K562 (cell line): Measurements from ENCODE around the gene LYAR. TPM values are rescaled to one million over a fixed set of nuclear protein-coding genes. Genes with fewer than 3 reads are reported as not detected.

ENCODE experiments used
- AFF1 ChIP-seq, 2 experiments: fragments of 450-650 bp; IDR thresholded peaks; 2 replicates each; pipeline ENCODE4 v1.6.1; 2018; ENCODE audit warnings: mild to moderate bottlenecking in 2 of 2, low read depth in 1 of 2; ENCODE audit not compliant: partially characterized antibody in 2 of 2
- CBFA2T3 ChIP-seq: fragments of 450-650 bp; IDR thresholded peaks from 2 replicates; pipeline ENCODE4 v1.6.1; 2017
- DDX20 ChIP-seq: fragments of 450-650 bp; IDR thresholded peaks from 2 replicates; pipeline ENCODE4 v1.6.1; 2016; ENCODE audit warnings: missing genetic modification characterization, low read depth, mild to moderate bottlenecking, missing compliant biosample characterization, moderate library complexity
- FOXA3 ChIP-seq, 2 experiments: fragments of 450-650 bp in 1 of 2; sonication (generic) in 1 of 2; formaldehyde crosslinking; IDR thresholded peaks in 1 of 2; conservative IDR thresholded peaks in 1 of 2; 2 replicates each; pipeline versions ENCODE4 v1.4.0 to v1.8.0; 2020 to 2022; ENCODE audit warnings: mild to moderate bottlenecking in 2 of 2, missing genetic modification reagents in 1 of 2
- FOXJ3 ChIP-seq: sonication (generic); formaldehyde crosslinking; IDR thresholded peaks from 2 replicates; pipeline ENCODE4 v1.4.0; 2020; ENCODE audit warnings: mild to moderate bottlenecking, missing genetic modification reagents
- FOXM1 ChIP-seq, 2 experiments: fragments of 450-650 bp in 1 of 2; sonication (generic) in 1 of 2; formaldehyde crosslinking in 1 of 2; IDR thresholded peaks; 2 replicates each; pipeline versions ENCODE4 v1.6.1 to v1.9.0; 2017 to 2022; ENCODE audit warnings: low read depth in 2 of 2, mild to moderate bottlenecking in 2 of 2, missing genetic modification reagents in 1 of 2, moderate library complexity in 1 of 2
- GATAD2A ChIP-seq: fragments of 450-650 bp; IDR thresholded peaks from 2 replicates; pipeline ENCODE4 v1.6.1; 2017
- PHB ChIP-seq: fragments of 250-450 bp; sonication (Bioruptor Pico); IDR thresholded peaks from 2 replicates; pipeline ENCODE4 v1.5.0; 2021
- RFX5 ChIP-seq: IDR thresholded peaks from 2 replicates; pipeline ENCODE4 v1.6.1; 2011; ENCODE audit warnings: low read depth, mild to moderate bottlenecking, improper control_type of control experiment, low read length
- SMARCA4 ChIP-seq: fragments of 450-650 bp; IDR thresholded peaks from 2 replicates; pipeline ENCODE4 v1.6.1; 2016
- SNIP1 ChIP-seq: fragments of 450-650 bp; IDR thresholded peaks from 2 replicates; pipeline ENCODE4 v1.7.1; 2017; ENCODE audit warnings: low read depth, mild to moderate bottlenecking
- TFAP4 ChIP-seq: sonication (generic); formaldehyde crosslinking; IDR thresholded peaks from 2 replicates; pipeline ENCODE4 v1.8.0; 2022; ENCODE audit warnings: missing genetic modification reagents, mild to moderate bottlenecking, moderate library complexity, borderline replicate concordance
- TGIF2 ChIP-seq: sonication (generic); formaldehyde crosslinking; IDR thresholded peaks from 2 replicates; pipeline ENCODE4 v1.8.1; 2022; ENCODE audit warnings: mild to moderate bottlenecking, missing genetic modification reagents, moderate library complexity
- ZFP1 ChIP-seq: fragments of 450-650 bp; formaldehyde crosslinking; IDR thresholded peaks from 2 replicates; pipeline ENCODE4 v1.4.0; 2020; ENCODE audit warnings: mild to moderate bottlenecking, mixed read lengths
- ZNF232 ChIP-seq: sonication (generic); formaldehyde crosslinking; IDR thresholded peaks from 2 replicates; pipeline ENCODE4 v1.8.0; 2022; ENCODE audit warnings: mild to moderate bottlenecking, missing genetic modification reagents
- ZNF3 ChIP-seq: fragments of 250-450 bp; sonication (Bioruptor Pico); IDR thresholded peaks from 2 replicates; pipeline ENCODE4 v1.5.0; 2021; ENCODE audit warnings: mild to moderate bottlenecking, moderate library complexity
- ZZZ3 ChIP-seq: fragments of 450-650 bp; IDR thresholded peaks from 2 replicates; pipeline ENCODE4 v1.6.1; 2016; ENCODE audit warnings: antibody characterized with exemption, mild to moderate bottlenecking, moderate library complexity
- polyA plus RNA-seq, 8 experiments: library from polyadenylated mRNA; depleted of rRNA in 4 of 8; stranded (reverse) in 5 of 8; unstranded in 3 of 8; fragments of >200 nt; fragmentation: Nextera tagmentation in 2 of 8; fragmentation: Illumina TruSeq in 1 of 8; extraction: Ambion mirVana in 2 of 8; extraction: Trizol in 1 of 8; gene quantifications; 2 replicates each; pipeline versions ENCODE4 v1.2.1 to v1.2.3, GENCODE V29; 2011 to 2014; ENCODE audit warnings: inconsistent platforms in 1 of 8, missing spikeins in 1 of 8
- total RNA-seq, 7 experiments: library from RNA; depleted of rRNA in 6 of 7; stranded (reverse); fragments of >200 nt in 6 of 7; fragmentation: Illumina TruSeq in 2 of 7; extraction: Trizol in 2 of 7; gene quantifications; 2 replicates each; pipeline versions ENCODE4 v1.2.1 to v1.2.3, GENCODE V29; 2011 to 2021; ENCODE audit warnings: low replicate concordance in 1 of 7
- TF ChIP-seq, protein P1 (sequence below): fragments of 250-450 bp; sonication (Bioruptor Pico); IDR thresholded peaks from 2 replicates; pipeline ENCODE4 v1.8.0; 2022; ENCODE audit warnings: moderate library complexity, mild to moderate bottlenecking, inconsistent platforms
- TF ChIP-seq, protein P2 (sequence below): fragments of 450-650 bp; IDR thresholded peaks from 2 replicates; pipeline ENCODE4 v1.6.1; 2016; ENCODE audit warnings: low read depth, mild to moderate bottlenecking, moderate library complexity
- TF ChIP-seq, protein P3 (sequence below): fragments of 450-650 bp; formaldehyde crosslinking; IDR thresholded peaks from 2 replicates; pipeline ENCODE4 v1.4.0; 2022; ENCODE audit warnings: missing genetic modification characterization

The LYAR gene
- total and polyA plus RNA-seq, 9 of the 15 experiments (the other 6 are each of a cell fraction or from before 2014, with no cell fraction given) = 28.3 to 172 (median 127) TPM

DNA sequence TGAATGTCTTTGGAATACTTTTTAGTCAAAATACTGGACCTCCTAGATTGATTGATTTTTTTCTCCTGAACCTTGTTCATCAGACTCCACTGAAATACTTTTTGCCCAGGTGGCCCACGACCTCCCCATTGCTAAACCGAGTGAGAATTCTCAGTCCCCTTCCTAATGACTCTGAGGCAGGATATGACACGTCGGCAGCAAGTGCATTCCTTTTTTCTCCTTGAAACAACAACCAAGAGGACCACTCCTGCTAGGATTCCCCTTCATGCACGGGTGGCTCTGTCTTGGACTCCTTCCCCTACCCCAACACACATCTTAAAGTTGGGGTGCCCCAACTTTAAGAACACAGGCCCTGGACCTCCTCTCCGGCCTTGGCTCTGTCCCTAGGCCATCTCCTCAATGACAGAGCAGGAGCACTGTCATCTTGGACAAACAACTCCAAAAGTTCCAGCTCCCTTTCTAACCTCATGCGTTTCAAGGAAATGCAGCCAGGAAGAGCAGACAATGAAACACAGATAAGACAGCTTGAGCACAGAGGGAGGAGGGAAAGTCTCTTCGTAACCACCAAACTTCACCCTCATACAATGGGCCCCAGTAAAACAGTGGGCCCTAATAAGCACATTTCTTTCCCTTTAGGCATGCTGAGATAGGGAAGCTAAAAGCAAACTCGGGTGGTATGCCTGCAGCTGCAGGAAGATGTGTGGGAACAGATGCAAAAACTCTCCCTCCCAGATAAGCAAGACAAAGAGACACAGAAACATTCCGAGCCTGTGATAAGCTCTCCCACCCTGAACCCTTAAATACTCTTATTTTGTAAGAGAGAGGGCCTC lies 34.0 kb upstream of the LYAR start (continued):
- no peak for TF ChIP-seq AFF1 (IDR thresholded peaks at IDR 0.05; ENCODE audit: low read depth in 1 of 2, partially characterized antibody in 2 of 2)
- TF ChIP-seq DDX20 (tag) = no peak
- TF ChIP-seq TFAP4 = peak; percentile 13; the same call in 1 of the 2 replicates
- TF ChIP-seq, protein P1, sequence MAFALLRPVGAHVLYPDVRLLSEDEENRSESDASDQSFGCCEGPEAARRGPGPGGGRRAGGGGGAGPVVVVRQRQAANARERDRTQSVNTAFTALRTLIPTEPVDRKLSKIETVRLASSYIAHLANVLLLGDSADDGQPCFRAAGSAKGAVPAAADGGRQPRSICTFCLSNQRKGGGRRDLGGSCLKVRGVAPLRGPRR (CRISPR knock-in tag) = no peak
- TF ChIP-seq ZNF3 (CRISPR knock-in tag) = no peak
- TF ChIP-seq ZNF232 (CRISPR knock-in tag) = no peak
- peak; percentile 43; the same call in 1 of the 2 replicates for TF ChIP-seq FOXM1 (IDR thresholded peaks at IDR 0.05; ENCODE audit: low read depth)
- no peak for TF ChIP-seq FOXM1 (CRISPR knock-in tag; IDR thresholded peaks at IDR 0.05; ENCODE audit: low read depth)
- TF ChIP-seq FOXJ3 = no peak
- TF ChIP-seq SMARCA4 = peak; percentile 86
- TF ChIP-seq, protein P2, sequence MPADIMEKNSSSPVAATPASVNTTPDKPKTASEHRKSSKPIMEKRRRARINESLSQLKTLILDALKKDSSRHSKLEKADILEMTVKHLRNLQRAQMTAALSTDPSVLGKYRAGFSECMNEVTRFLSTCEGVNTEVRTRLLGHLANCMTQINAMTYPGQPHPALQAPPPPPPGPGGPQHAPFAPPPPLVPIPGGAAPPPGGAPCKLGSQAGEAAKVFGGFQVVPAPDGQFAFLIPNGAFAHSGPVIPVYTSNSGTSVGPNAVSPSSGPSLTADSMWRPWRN = no peak
- TF ChIP-seq, protein P3, sequence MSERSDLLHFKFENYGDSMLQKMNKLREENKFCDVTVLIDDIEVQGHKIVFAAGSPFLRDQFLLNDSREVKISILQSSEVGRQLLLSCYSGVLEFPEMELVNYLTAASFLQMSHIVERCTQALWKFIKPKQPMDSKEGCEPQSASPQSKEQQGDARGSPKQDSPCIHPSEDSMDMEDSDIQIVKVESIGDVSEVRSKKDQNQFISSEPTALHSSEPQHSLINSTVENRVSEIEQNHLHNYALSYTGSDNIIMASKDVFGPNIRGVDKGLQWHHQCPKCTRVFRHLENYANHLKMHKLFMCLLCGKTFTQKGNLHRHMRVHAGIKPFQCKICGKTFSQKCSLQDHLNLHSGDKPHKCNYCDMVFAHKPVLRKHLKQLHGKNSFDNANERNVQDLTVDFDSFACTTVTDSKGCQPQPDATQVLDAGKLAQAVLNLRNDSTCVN (CRISPR knock-in tag) = no peak
- 0 out of 4 replicates have a peak, but pooled peaks of 1 of the 2 experiments have one; percentile 6 for TF ChIP-seq FOXA3 (CRISPR knock-in tag; conservative IDR thresholded peaks at IDR 0.05 in 1 of 2, IDR thresholded peaks at IDR 0.05 in 1 of 2)
- no peak for TF ChIP-seq PHB (CRISPR knock-in tag)
- TF ChIP-seq RFX5 = no peak
- no peak for TF ChIP-seq ZFP1 (CRISPR knock-in tag)
- peak; percentile 95 for TF ChIP-seq CBFA2T3
- TF ChIP-seq GATAD2A = peak; percentile 77; the same call in 1 of the 2 replicates
- TF ChIP-seq SNIP1 = 0 out of 2 replicates have a peak, but pooled peaks have one; percentile 47
- no peak for TF ChIP-seq ZZZ3
- TF ChIP-seq TGIF2 (CRISPR knock-in tag) = no peak
